ENCODE data around the gene SDR39U1.

Gene SDR39U1

GRCh38 chr14:24415421-24416253, 26.9 kb downstream of the SDR39U1 start:
- Histone ChIP-seq H3K9me3 (ENCODE audit: control insufficient read depth, insufficient read depth, low read depth, low read length) (no peaks in the 10 kb centered on the region), H3K4me1 (ENCODE audit: control insufficient read depth, insufficient read depth, low read length) (no peaks in the 10 kb centered on the region), H3K9ac (ENCODE audit: low read length) (no peak overlapping the region), H3K36me3 (ENCODE audit: control insufficient read depth, insufficient read depth, low read length) (peaks cover 15% of the 10 kb centered on the region), H3K27ac (ENCODE audit: low read depth, low read length) (no peak overlapping the region), H3K4me3 (ENCODE audit: low read depth, low read length) (no peak overlapping the region), H3K27me3 (ENCODE audit: control insufficient read depth, insufficient read depth, low read length) (peaks cover 11% of the 10 kb centered on the region; the same call in 1 of the 2 replicates)

GRCh38 chr14:24414732-24415420, 27.7 kb downstream of the SDR39U1 start:
- no peak overlapping the region for H3K9ac ChIP-seq (ENCODE audit: low read length)
- no peaks in the 10 kb centered on the region for H3K9me3 ChIP-seq (ENCODE audit: control insufficient read depth, insufficient read depth, low read depth, low read length)
- H3K36me3 ChIP-seq (ENCODE audit: control insufficient read depth, insufficient read depth, low read length), result peaks cover 15% of the 10 kb centered on the region
- no peak overlapping the region for H3K4me3 ChIP-seq (ENCODE audit: low read depth, low read length)
- H3K27ac ChIP-seq (ENCODE audit: low read depth, low read length), result no peak overlapping the region
- no peaks in the 10 kb centered on the region for H3K4me1 ChIP-seq (ENCODE audit: control insufficient read depth, insufficient read depth, low read length)
- peaks cover 11% of the 10 kb centered on the region; the same call in 1 of the 2 replicates for H3K27me3 ChIP-seq (ENCODE audit: control insufficient read depth, insufficient read depth, low read length)

GRCh38 chr14:24414077-24414476, 28.5 kb downstream of the SDR39U1 start:
- Histone ChIP-seq H3K36me3 (ENCODE audit: control insufficient read depth, insufficient read depth, low read length) (peaks cover 15% of the 10 kb centered on the region), H3K27ac (ENCODE audit: low read depth, low read length) (no peak overlapping the region), H3K4me1 (ENCODE audit: control insufficient read depth, insufficient read depth, low read length) (no peaks in the 10 kb centered on the region), H3K27me3 (ENCODE audit: control insufficient read depth, insufficient read depth, low read length) (peaks cover 8% of the 10 kb centered on the region; the same call in 1 of the 2 replicates), H3K4me3 (ENCODE audit: low read depth, low read length) (no peak overlapping the region), H3K9me3 (ENCODE audit: control insufficient read depth, insufficient read depth, low read depth, low read length) (no peaks in the 10 kb centered on the region), H3K9ac (ENCODE audit: low read length) (no peak overlapping the region)

- no peak overlapping the region for H3K27ac ChIP-seq (ENCODE audit: low read depth, low read length)
- H3K9ac ChIP-seq (ENCODE audit: low read length), result no peak overlapping the region
- no peaks in the 10 kb centered on the region for H3K27me3 ChIP-seq (ENCODE audit: control insufficient read depth, insufficient read depth, low read length)
- no peaks in the 10 kb centered on the region for H3K4me1 ChIP-seq (ENCODE audit: control insufficient read depth, insufficient read depth, low read length)
- no peaks in the 10 kb centered on the region for H3K9me3 ChIP-seq (ENCODE audit: control insufficient read depth, insufficient read depth, low read depth, low read length)
- H3K36me3 ChIP-seq (ENCODE audit: control insufficient read depth, insufficient read depth, low read length), result peaks cover 20% of the 10 kb centered on the region
- H3K4me3 ChIP-seq (ENCODE audit: low read depth, low read length), result no peak overlapping the region
Measured at GRCh38 chr14:24411443-24412389, 30.9 kb downstream of the SDR39U1 start.

- H3K4me3 ChIP-seq (ENCODE audit: low read depth, low read length), result no peak overlapping the region
- H3K36me3 ChIP-seq (ENCODE audit: control insufficient read depth, insufficient read depth, low read length), result peaks cover 17% of the 10 kb centered on the region
- H3K9ac ChIP-seq (ENCODE audit: low read length), result no peak overlapping the region
- H3K27me3 ChIP-seq (ENCODE audit: control insufficient read depth, insufficient read depth, low read length), result no peaks in the 10 kb centered on the region
- no peaks in the 10 kb centered on the region for H3K9me3 ChIP-seq (ENCODE audit: control insufficient read depth, insufficient read depth, low read depth, low read length)
- no peak overlapping the region for H3K27ac ChIP-seq (ENCODE audit: low read depth, low read length)
- H3K4me1 ChIP-seq (ENCODE audit: control insufficient read depth, insufficient read depth, low read length), result peaks cover 1% of the 10 kb centered on the region; the same call in 1 of the 2 replicates
Measured at GRCh38 chr14:24409956-24410355, 32.6 kb downstream of the SDR39U1 start.

- H3K36me3 ChIP-seq (ENCODE audit: control insufficient read depth, insufficient read depth, low read length), result peaks cover 13% of the 10 kb centered on the region
- H3K4me3 ChIP-seq (ENCODE audit: low read depth, low read length), result no peak overlapping the region
- H3K4me1 ChIP-seq (ENCODE audit: control insufficient read depth, insufficient read depth, low read length), result peaks cover 7% of the 10 kb centered on the region; the same call in 1 of the 2 replicates
- H3K9me3 ChIP-seq (ENCODE audit: control insufficient read depth, insufficient read depth, low read depth, low read length), result no peaks in the 10 kb centered on the region
- H3K9ac ChIP-seq (ENCODE audit: low read length), result no peak overlapping the region
- H3K27ac ChIP-seq (ENCODE audit: low read depth, low read length), result no peak overlapping the region
- H3K27me3 ChIP-seq (ENCODE audit: control insufficient read depth, insufficient read depth, low read length), result no peaks in the 10 kb centered on the region
Measured at GRCh38 chr14:24409192-24409591, 33.4 kb downstream of the SDR39U1 start.

- H3K36me3 ChIP-seq (ENCODE audit: control insufficient read depth, insufficient read depth, low read length), result peaks cover 10% of the 10 kb centered on the region; the same call in 1 of the 2 replicates
- H3K27me3 ChIP-seq (ENCODE audit: control insufficient read depth, insufficient read depth, low read length), result no peaks in the 10 kb centered on the region
- peaks cover 7% of the 10 kb centered on the region; the same call in 1 of the 2 replicates for H3K4me1 ChIP-seq (ENCODE audit: control insufficient read depth, insufficient read depth, low read length)
- H3K9ac ChIP-seq (ENCODE audit: low read length), result no peak overlapping the region
- H3K9me3 ChIP-seq (ENCODE audit: control insufficient read depth, insufficient read depth, low read depth, low read length), result no peaks in the 10 kb centered on the region
- H3K27ac ChIP-seq (ENCODE audit: low read depth, low read length), result no peak overlapping the region
- H3K4me3 ChIP-seq (ENCODE audit: low read depth, low read length), result no peak overlapping the region
Measured at GRCh38 chr14:24408764-24409163, 33.8 kb downstream of the SDR39U1 start.

GRCh38 chr14:24407608-24408325, 34.8 kb downstream of the SDR39U1 start:
- no peak overlapping the region for H3K27ac ChIP-seq (ENCODE audit: low read depth, low read length)
- no peaks in the 10 kb centered on the region for H3K9me3 ChIP-seq (ENCODE audit: control insufficient read depth, insufficient read depth, low read depth, low read length)
- H3K4me1 ChIP-seq (ENCODE audit: control insufficient read depth, insufficient read depth, low read length), result peaks cover 16% of the 10 kb centered on the region; the same call in 1 of the 2 replicates
- H3K36me3 ChIP-seq (ENCODE audit: control insufficient read depth, insufficient read depth, low read length), result peaks cover 8% of the 10 kb centered on the region; the same call in 1 of the 2 replicates
- H3K27me3 ChIP-seq (ENCODE audit: control insufficient read depth, insufficient read depth, low read length), result no peaks in the 10 kb centered on the region
- H3K4me3 ChIP-seq (ENCODE audit: low read depth, low read length), result no peak overlapping the region
- H3K9ac ChIP-seq (ENCODE audit: low read length), result no peak overlapping the region

- Histone ChIP-seq H3K4me3 (ENCODE audit: low read depth, low read length) (no peak overlapping the region), H3K27ac (ENCODE audit: low read depth, low read length) (no peak overlapping the region), H3K9me3 (ENCODE audit: control insufficient read depth, insufficient read depth, low read depth, low read length) (no peaks in the 10 kb centered on the region), H3K36me3 (ENCODE audit: control insufficient read depth, insufficient read depth, low read length) (0 out of 2 replicates have a peak, but pooled peaks cover 5% of the 10 kb centered on the region), H3K4me1 (ENCODE audit: control insufficient read depth, insufficient read depth, low read length) (peaks cover 17% of the 10 kb centered on the region; the same call in 1 of the 2 replicates), H3K9ac (ENCODE audit: low read length) (no peak overlapping the region), H3K27me3 (ENCODE audit: control insufficient read depth, insufficient read depth, low read length) (no peaks in the 10 kb centered on the region)
Measured at GRCh38 chr14:24406416-24406815, 36.2 kb downstream of the SDR39U1 start.

GRCh38 chr14:24404814-24405213, 37.8 kb downstream of the SDR39U1 start:
- Histone ChIP-seq H3K9me3 (ENCODE audit: control insufficient read depth, insufficient read depth, low read depth, low read length) (no peaks in the 10 kb centered on the region), H3K27ac (ENCODE audit: low read depth, low read length) (no peak overlapping the region), H3K4me1 (ENCODE audit: control insufficient read depth, insufficient read depth, low read length) (peaks cover 23% of the 10 kb centered on the region; the same call in 1 of the 2 replicates), H3K4me3 (ENCODE audit: low read depth, low read length) (no peak overlapping the region), H3K36me3 (ENCODE audit: control insufficient read depth, insufficient read depth, low read length) (0 out of 2 replicates have a peak, but pooled peaks cover 5% of the 10 kb centered on the region), H3K27me3 (ENCODE audit: control insufficient read depth, insufficient read depth, low read length) (peaks cover 7% of the 10 kb centered on the region; the same call in 1 of the 2 replicates), H3K9ac (ENCODE audit: low read length) (no peak overlapping the region)

Measured in HUES6 (cell line).